Loucy (cell line): ENCODE data around the gene ZNF407.

ENCODE experiments used
- H2AFZ ChIP-seq: fragments of 200-600 bp; sonication (generic); 2 replicates; pipeline ENCODE4 v1.6.0; 2016; ENCODE audit warnings: antibody characterized with exemption, mild to moderate bottlenecking, low read length, moderate library complexity
- H3F3A ChIP-seq: fragments of 200-600 bp; 2 replicates; pipeline ENCODE4 v1.6.0; 2016; ENCODE audit warnings: antibody characterized with exemption, low read depth, mild to moderate bottlenecking
- H3K27me3 ChIP-seq: fragments of 200-600 bp; sonication (generic); 2 replicates; pipeline ENCODE4 v1.6.1; 2014; ENCODE audit warnings: low read length, mild to moderate bottlenecking; ENCODE audit not compliant: insufficient read depth, poor library complexity, severe bottlenecking
- H3K36me3 ChIP-seq: fragments of 200-600 bp; sonication (generic); 2 replicates; pipeline ENCODE4 v1.6.1; 2016; ENCODE audit warnings: low read length; ENCODE audit not compliant: insufficient read depth
- H3K4me1 ChIP-seq: fragments of 200-600 bp; sonication (generic); 2 replicates; pipeline ENCODE4 v1.5.1; 2014; ENCODE audit warnings: low read length, mild to moderate bottlenecking; ENCODE audit not compliant: insufficient read depth, poor library complexity, severe bottlenecking
- H3K4me2 ChIP-seq: fragments of 200-600 bp; sonication (generic); 2 replicates; pipeline ENCODE4 v1.6.0; 2014; ENCODE audit warnings: antibody characterized with exemption, low read length, low read depth, mild to moderate bottlenecking; ENCODE audit not compliant: poor library complexity, severe bottlenecking
- H3K4me3 ChIP-seq: fragments of 200-600 bp; sonication (generic); 2 replicates; pipeline ENCODE4 v1.5.1; 2014; ENCODE audit warnings: low read length, mild to moderate bottlenecking, mixed read lengths; ENCODE audit not compliant: poor library complexity, severe bottlenecking
- H3K79me2 ChIP-seq: fragments of 200-600 bp; sonication (generic); 2 replicates; pipeline ENCODE4 v1.6.1; 2014; ENCODE audit warnings: low read length; ENCODE audit not compliant: insufficient read depth
- H3K9ac ChIP-seq: fragments of 200-600 bp; sonication (generic); 2 replicates; pipeline ENCODE4 v1.6.0; 2014; ENCODE audit warnings: mild to moderate bottlenecking, low read depth, low read length, moderate library complexity; ENCODE audit not compliant: poor library complexity, severe bottlenecking
- H3K9me2 ChIP-seq: fragments of 200-600 bp; sonication (generic); replicated peaks from 2 replicates; pipeline ENCODE4 v1.6.1; 2016; ENCODE audit warnings: low read depth, low read length, mixed read lengths
- H3K9me3 ChIP-seq: fragments of 200-600 bp; sonication (generic); 2 replicates; pipeline ENCODE4 v1.6.1; 2014; ENCODE audit warnings: mild to moderate bottlenecking, antibody characterized with exemption, low read length, low read depth; ENCODE audit not compliant: insufficient read depth
- H4K20me1 ChIP-seq: fragments of 200-600 bp; sonication (generic); 2 replicates; pipeline ENCODE4 v1.6.0; 2014; ENCODE audit warnings: antibody characterized with exemption, low read length, mild to moderate bottlenecking; ENCODE audit not compliant: insufficient read depth, poor library complexity, severe bottlenecking
- EZH2phosphoT487 ChIP-seq: fragments of 200-600 bp; IDR thresholded peaks from 2 replicates; pipeline ENCODE4 v1.6.1; 2018; ENCODE audit warnings: antibody characterized with exemption, mild to moderate bottlenecking, moderate library complexity, borderline replicate concordance
- TF ChIP-seq, protein P1 (sequence below): fragments of 200-600 bp; sonication (generic); conservative IDR thresholded peaks from 2 replicates; pipeline ENCODE4 v1.5.1; 2014; ENCODE audit warnings: mild to moderate bottlenecking, antibody characterized with exemption, low read length

ZNF407 gene

DNA sequence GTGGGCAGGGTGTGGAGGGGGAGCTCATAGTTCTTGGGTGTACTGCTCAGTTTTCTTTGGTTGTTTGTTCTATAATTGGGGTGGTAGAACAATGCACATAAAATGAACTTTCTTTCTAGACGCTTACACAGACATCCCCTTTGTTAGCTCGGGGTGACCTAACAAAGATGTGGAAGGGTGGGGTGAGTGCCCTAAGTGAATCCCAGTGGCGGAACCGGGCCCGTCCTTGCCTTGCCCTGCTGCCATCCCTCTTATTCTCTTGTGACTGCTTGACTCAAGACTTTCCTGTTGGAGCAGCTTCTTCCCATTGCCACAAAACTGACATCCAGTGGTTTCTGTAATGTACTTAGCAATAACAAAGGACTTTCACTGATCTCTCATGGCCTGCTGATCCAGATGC is 343.2 kb downstream of the ZNF407 start:
- Histone ChIP-seq H3K27me3 (no peaks in the 10 kb centered on the region), H4K20me1 (no peaks in the 10 kb centered on the region), H3K79me2 (no peaks in the 10 kb centered on the region), H3F3A (no peaks in the 10 kb centered on the region), H3K4me3 (no peak overlapping the region), H3K9me2 (no peaks in the 10 kb centered on the region), H2AFZ (no peak overlapping the region), H3K9ac (no peak overlapping the region), H3K4me2 (no peak overlapping the region), H3K36me3 (no peaks in the 10 kb centered on the region), H3K4me1 (peaks cover 18% of the 10 kb centered on the region), H3K9me3 (no peaks in the 10 kb centered on the region)
- no peak for TF ChIP-seq EZH2phosphoT487
- TF ChIP-seq, protein P1, sequence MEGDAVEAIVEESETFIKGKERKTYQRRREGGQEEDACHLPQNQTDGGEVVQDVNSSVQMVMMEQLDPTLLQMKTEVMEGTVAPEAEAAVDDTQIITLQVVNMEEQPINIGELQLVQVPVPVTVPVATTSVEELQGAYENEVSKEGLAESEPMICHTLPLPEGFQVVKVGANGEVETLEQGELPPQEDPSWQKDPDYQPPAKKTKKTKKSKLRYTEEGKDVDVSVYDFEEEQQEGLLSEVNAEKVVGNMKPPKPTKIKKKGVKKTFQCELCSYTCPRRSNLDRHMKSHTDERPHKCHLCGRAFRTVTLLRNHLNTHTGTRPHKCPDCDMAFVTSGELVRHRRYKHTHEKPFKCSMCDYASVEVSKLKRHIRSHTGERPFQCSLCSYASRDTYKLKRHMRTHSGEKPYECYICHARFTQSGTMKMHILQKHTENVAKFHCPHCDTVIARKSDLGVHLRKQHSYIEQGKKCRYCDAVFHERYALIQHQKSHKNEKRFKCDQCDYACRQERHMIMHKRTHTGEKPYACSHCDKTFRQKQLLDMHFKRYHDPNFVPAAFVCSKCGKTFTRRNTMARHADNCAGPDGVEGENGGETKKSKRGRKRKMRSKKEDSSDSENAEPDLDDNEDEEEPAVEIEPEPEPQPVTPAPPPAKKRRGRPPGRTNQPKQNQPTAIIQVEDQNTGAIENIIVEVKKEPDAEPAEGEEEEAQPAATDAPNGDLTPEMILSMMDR = no peak

DNA sequence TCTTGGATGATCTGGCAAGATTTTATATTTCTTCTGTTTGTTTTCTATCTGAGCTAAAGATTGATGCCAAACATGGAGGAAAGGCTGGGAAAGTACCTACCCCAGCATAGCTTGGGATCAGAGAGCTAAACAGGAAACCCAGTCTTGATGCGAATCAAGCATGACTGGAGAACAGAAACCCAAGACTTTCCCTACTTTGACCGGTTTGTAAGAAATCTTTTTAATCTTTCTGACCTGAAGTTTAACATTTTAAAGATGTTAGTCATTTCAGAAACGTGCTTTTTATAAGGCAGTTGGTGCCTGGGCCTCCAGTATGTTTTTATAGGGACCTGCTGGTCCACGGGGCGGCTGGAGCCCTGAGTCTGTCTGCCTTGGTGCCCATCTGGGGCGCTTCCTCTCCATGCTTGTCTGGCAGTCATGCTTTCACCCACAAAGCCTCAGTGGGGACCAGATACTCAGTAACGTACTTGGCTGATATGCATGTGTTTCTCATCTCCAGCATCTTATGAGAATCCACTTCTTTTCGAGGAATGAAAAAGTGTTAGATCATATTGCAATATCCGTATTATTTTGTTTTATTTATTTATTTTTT is 344.7 kb downstream of the ZNF407 start:
- no peak overlapping the region for H3K9ac ChIP-seq
- no peak overlapping the region for H2AFZ ChIP-seq
- no peak overlapping the region for H3K4me2 ChIP-seq
- TF ChIP-seq, protein P1 = no peak
- no peak for TF ChIP-seq EZH2phosphoT487
- no peaks in the 10 kb centered on the region for H3K9me2 ChIP-seq
- no peaks in the 10 kb centered on the region for H3K36me3 ChIP-seq
- no peaks in the 10 kb centered on the region for H4K20me1 ChIP-seq
- H3K4me3 ChIP-seq = no peak overlapping the region
- peaks cover 11% of the 10 kb centered on the region for H3K4me1 ChIP-seq
- no peaks in the 10 kb centered on the region for H3K9me3 ChIP-seq
- H3F3A ChIP-seq = no peaks in the 10 kb centered on the region
- H3K27me3 ChIP-seq = no peaks in the 10 kb centered on the region
- no peaks in the 10 kb centered on the region for H3K79me2 ChIP-seq

DNA sequence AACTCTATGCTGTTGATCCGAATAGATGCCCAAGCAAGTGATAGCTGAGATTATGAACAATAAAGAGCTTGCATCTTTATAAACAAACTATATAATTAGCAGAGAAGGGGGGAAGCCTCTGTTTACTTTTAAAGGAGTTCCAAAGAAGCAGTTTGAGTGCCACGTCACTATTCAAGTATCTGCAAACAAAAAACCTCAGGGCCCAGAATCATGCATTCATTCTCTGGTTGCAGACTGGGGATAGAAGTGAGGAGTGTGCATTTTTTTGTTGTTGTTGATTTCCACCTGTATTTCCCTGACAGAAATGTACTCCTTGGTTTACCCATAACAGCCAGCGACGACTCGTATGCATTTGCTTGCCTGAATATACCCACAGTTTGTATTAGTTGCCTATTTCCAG is 347.0 kb downstream of the ZNF407 start:
- no peaks in the 10 kb centered on the region for H3K79me2 ChIP-seq

More for the DNA sequence above, 347.0 kb downstream of the ZNF407 start:
- Histone ChIP-seq H3K4me1 (peaks cover 5% of the 10 kb centered on the region), H3K9ac (no peak overlapping the region), H3F3A (no peaks in the 10 kb centered on the region), H3K36me3 (no peaks in the 10 kb centered on the region), H4K20me1 (no peaks in the 10 kb centered on the region), H3K4me2 (no peak overlapping the region), H3K4me3 (no peak overlapping the region), H3K9me3 (no peaks in the 10 kb centered on the region), H3K27me3 (no peaks in the 10 kb centered on the region), H2AFZ (no peak overlapping the region), H3K9me2 (no peaks in the 10 kb centered on the region)
- TF ChIP-seq EZH2phosphoT487 = no peak
- TF ChIP-seq, protein P1 = no peak
